HG03108 (cell line): ENCODE measurements around the gene TTC24.
"Not testable (repeated sequence)": the region's sequence is repeated elsewhere in the genome, so short reads cannot be mapped to it uniquely, and the experiment has no call there.

Experiments
- ATAC-seq: cut with Tn5 transposase; IDR thresholded peaks from one replicate; pipeline ENCODE4 v1.9.1; 2021; ENCODE audit warnings: moderate library complexity; ENCODE audit not compliant: unreplicated experiment

TTC24 gene

DNA sequence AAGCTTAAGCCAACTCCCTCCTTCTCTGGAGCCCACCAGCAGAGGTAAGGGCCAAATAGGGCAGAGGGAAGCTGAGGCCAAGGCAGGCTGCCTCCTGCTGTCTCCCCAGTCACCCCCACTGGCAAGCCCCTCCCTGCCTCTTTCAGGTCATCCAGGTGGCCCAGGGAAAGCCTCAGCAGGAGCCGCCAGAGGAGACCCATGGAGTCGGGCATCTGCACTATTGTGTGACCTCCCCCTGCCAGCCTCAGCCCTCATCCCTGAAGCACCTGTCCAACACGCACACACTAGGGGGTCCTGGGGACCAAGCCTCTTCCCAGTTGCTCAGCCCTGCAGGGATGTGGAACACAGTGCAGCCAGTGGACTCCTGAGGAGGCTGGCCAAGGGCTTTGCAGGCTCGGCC, 6.8 kb downstream of the TTC24 start:
- no peak for ATAC-seq

DNA sequence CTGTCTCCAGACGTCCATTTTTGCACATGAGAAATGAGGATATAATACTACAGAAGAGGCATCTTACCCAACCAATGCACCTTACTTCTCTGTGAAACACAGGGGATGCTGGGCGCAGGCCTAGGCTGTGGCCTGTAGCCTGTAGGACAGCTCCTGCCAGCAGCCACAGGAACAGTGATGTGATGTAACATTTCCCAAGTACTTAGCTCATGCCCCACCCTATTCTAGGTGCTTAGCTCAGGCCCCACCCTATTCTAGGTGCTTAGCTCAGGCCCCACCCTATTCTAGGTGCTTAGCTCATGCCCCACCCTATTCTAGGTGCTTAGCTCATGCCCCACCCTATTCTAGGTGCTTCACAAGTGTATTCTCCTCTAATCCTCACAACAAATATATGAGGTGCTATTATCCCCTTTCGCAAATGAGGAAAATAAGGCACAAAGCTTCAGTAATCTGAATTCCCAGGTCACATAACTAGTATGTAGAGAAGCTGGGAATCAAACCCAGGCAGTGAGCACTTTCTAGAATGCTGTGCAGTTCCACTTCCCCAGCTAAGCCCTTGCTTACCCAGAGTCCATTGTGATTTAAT, 7.5 kb downstream of the TTC24 start:
- no peak for ATAC-seq

DNA sequence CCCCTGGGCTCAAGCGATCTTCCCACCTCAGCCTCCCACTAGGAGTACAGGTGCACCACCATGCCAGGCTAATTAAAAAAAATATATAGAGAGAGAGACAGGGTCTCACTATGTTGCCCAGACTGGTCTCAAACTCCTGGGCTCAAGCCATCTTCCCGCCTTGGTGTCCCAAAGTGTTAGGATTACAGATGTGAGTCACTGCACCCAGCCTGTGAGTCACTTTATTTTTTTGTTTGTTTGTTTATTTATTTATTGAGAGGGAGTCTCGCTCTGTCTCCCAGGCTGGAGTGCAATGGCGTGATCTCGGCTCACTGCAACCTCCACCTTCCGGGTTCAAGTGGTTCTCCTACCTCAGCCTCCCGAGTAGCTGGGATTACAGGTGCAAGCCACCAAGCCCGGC, 8.4 kb downstream of the TTC24 start:
- ATAC-seq = not testable (repeated sequence)

DNA sequence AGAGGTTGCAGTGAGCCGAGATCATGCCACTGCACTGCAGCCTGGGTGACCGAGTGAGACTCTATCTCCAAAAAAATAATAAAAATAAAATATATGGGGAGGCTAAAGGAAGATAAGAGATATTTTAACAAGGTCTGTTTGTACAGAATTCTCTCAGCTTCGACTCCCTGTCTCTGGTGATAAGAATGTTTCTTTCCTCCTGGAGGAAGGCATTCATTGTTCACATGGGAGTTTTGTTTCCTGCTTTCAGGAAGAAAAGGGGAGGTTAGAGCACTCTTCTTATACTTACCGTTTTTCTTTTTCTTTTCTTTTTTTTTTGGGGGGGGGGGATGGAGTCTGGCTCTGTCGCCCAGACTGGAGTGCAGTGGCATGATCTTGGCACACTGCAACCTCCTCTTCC, 10.0 kb downstream of the TTC24 start:
- ATAC-seq = no peak

DNA sequence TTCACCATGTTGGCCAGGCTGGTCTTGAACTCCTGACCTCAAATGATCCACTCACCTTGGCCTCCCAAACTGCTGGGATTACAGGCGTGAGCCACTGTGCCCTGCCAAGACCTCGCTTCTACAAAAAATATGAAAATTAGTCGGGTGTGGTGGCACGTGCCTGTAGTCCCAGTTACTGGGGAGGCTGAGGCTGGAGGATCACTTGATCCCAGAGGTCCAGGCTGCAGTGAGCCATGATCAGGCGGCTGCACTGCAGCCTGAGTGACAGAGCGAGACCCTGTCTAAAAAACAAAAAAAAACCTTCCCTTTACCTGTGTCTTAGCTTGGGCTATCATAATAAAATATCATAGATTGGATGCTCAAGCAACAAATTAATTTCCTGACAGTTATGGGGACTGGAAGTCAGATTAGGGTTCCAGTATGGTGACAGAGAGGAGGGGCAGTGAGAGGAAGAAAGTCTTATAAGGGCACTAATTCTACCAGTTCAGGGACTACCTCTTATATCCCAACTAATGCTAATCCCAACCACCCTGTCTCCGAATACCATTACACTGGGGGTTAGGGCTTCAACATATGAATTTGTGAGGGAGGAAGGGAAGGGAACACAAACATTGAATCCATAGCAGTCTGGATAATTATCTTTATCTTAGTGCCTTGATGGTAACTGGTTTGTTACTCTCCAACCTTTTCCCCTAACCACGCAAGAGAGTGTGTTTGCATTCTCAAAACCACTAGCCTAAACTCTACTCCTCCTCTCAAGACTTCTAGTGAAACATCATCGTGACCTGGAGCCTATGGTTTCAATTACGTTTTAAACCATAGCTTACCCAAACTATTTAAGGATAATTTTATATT, 11.0 kb downstream of the TTC24 start:
- no peak for ATAC-seq

DNA sequence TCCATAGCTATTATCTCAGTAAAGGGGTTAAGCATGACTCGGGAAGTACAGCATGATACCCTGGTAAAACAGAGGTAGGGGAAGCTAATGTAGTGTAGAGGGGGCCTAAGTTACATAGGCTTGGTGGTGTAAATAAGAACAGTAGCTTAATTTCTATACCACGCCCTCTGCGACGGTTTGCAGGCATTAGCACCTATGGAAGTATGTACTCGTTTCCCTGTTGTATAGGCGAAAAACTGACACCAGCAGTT, 11.6 kb downstream of the TTC24 start:
- no peak for ATAC-seq

DNA sequence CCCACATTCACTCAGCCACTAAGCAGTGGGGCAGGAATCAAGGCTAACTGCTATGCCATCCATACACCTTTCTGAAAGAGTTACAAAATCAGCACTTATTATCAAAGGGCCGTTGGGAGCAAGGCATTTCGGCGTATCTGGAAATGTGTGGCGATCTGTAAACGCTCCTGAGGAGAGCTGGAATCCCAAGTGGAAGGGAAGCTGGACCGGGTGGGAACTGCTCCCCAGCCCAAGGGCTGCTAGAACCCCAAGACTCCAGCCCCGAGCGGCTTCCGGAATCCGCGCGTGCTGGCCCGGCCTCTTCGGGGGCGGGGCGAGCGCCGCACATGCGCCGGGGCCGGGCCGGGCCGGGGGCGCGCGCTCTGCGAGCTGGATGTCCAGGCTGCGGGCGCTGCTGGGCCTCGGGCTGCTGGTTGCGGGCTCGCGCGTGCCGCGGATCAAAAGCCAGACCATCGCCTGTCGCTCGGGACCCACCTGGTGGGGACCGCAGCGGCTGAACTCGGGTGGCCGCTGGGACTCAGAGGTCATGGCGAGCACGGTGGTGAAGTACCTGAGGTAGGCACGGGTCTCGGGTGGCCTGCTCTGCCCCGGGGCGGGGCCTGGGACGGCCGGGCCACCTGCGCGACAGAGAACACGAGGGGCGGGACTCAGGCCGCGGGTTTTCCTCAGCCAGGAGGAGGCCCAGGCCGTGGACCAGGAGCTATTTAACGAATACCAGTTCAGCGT, 12.1 kb downstream of the TTC24 start, which contains the start of gene NAXE:
NAXE (plus strand) TSS at position 345 of the 726 bp plus-strand sequence; CDS start at position 374, 29 bp downstream.
- peak; percentile 90 for ATAC-seq

DNA sequence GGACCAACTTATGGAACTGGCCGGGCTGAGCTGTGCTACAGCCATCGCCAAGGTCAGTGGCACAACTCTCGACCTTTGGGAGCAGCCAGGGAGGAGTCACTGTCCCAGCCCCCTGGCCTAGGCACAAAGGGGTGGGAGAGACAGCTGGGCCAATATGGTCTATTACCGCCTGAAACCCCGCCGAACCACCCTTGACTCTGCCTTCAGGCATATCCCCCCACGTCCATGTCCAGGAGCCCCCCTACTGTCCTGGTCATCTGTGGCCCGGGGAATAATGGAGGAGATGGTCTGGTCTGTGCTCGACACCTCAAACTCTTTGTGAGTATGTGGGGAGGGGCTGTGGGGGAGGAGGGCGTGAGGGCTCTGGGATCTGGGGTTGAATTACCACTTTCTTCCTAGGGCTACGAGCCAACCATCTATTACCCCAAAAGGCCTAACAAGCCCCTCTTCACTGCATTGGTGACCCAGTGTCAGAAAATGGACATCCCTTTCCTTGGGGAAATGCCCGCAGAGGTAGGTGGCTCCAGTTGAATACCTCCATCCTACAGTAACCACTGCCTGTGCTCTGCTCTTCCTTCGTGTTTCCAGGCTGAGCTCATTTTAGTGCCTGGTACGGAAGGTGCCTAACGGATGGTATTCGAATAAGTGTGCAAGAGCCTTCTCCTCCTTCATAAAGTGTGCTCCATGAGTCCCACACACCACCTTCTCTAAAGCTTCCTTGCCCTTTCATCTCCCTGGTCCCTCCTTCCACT, 12.8 kb downstream of the TTC24 start:
- no peak for ATAC-seq

DNA sequence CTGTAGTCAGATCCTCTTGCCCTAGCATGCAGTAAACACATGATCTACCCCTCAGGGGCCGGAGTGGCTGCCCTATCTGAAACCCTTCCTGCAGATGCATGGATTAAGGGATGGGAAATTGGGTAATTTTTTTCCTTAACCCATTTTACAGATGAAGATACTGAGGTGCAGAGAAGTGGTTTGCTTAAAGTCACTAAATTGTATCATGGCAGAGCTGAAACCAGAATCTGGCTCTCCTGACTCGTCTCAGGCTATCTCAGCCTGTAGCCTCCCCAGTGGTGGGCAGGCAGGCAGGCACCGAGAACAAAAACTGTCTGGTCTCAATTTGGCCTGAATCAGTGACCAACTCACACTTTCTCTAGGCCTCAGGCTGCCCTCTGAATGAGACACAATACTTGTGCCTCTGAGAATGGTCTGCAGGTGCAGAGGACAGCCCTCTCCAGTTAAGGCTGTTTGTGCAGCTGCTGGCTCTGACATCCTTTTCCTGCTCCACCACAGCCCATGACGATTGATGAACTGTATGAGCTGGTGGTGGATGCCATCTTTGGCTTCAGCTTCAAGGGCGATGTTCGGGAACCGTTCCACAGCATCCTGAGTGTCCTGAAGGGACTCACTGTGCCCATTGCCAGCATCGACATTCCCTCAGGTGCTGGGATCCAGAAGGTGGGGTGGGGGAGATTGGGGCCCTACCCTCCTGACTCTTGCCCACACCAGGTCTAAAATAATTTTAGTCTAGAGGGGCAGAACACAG, 13.6 kb downstream of the TTC24 start:
- no peak for ATAC-seq

DNA sequence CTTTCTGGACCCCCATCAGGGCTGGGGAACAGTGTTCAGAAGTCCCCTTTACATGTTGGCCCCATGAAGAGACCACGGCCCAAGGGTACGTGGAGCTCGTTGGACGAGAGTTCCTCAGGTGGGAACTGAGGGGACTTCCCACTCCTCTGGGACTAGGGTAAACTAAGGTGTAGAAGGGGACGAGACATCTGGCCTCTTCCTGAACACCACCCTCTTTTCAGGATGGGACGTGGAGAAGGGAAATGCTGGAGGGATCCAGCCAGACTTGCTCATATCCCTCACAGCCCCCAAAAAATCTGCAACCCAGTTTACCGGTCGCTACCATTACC, 14.1 kb downstream of the TTC24 start:
- no peak for ATAC-seq

DNA sequence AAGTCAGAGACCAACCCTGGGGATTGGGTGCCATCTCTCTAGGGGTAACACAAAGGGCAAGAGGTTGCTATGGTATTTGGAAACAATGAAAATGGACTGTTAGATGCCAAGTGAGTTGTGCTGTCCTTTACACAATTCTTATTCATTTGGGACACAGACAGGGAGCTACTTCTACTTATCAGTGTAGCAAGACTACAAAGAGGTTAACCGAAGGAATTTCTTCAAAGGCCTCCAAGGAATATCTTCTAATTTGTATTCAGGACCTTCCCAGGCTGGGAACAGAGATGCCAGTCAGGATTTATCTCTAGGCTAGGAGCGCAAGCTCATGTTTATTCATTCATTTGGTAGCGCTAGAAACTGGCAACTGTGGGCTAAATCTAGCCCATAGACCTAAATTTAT, 14.7 kb downstream of the TTC24 start:
- no peak for ATAC-seq

DNA sequence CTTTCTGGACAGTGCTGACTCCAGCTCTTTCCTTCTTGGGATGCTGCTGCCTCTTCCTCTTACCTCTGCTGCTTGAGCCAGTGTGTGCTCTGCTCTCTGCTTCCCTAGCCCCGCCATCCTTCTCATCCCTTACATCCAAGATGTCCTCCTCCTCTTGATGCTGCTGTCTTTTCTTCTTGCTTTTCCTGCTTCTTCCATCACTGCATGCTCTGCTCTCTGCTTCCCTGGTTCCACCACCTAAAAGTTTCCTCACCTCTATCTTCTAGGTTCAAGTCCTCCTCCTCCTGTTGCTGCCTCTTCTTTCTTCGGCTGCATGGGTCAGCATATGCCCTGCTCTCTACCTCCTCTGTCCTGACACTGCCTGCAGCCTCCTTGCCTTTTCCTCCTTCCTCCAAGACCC, 15.5 kb downstream of the TTC24 start:
- no peak for ATAC-seq

DNA sequence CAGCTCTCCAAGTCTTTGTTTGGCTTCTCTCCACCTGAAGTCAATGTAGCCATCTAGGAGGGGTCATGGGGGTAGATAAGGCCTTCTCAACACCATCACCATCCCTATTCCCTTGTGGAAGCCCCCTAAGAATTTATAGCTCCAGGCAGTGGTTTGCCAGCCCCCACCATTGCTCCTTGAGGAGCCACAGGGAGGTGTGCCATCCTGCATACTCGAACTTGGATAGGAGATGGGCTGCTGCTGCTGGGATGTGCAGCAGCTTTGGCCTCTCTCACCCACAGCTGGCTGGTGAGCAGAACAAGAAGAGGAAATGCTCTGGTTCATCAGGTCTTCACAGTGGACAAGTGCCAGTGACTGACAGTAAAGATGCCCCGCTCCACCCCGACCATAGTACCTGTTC, 16.9 kb downstream of the TTC24 start:
- ATAC-seq = no peak

DNA sequence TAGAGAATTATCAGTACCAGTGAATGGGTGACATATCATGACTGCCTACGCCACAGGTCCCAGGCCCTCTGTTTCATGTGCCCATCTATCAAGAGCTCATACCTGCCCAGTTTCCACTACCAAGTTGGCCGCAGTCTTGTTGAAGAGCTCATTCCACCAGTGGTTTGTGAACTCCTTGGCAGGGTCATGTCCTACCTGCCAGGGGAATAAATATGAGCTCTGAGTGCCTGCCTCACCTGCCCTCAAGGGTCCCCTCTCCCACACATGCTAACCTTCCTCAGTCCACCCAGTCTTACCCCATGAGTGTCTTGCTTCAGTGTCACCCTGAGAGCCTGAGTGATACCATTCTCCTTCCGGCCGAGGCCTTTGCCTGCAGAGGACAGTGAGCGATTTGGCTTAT, 18.6 kb downstream of the TTC24 start:
- no peak for ATAC-seq

DNA sequence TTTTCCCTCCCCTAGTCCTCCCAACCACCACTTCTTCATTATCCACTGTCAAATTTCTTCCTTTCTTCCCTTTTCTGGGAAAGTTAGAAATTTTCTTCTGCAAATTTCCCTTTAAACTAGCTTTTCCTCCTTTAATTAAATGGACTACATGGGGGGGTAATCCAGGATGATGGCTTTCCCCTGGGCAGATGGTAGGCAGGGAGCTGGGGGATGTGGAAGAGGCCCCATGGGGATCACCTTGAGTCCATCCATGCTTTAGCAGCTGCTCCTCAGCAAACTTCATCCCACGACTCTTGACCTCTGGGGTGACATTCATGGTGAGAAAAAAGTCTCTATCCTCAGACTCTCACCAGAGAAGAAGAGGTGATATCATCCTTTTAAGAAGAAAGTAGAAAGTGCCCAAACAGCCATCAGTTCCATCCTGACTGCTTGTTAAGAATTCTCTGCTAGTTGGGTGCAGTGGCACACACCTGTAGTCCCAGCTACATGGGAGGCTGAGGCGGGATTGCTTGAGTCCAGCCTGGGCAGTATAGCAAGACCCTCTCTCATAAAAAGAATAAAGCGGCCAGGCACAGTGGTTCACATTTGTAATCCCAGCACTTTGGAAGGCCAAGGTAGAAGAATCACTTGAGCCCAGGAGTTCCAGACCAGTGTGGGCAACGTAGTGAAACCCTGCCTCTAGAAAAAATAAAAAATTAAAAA, 19.4 kb downstream of the TTC24 start:
- ATAC-seq = no peak

DNA sequence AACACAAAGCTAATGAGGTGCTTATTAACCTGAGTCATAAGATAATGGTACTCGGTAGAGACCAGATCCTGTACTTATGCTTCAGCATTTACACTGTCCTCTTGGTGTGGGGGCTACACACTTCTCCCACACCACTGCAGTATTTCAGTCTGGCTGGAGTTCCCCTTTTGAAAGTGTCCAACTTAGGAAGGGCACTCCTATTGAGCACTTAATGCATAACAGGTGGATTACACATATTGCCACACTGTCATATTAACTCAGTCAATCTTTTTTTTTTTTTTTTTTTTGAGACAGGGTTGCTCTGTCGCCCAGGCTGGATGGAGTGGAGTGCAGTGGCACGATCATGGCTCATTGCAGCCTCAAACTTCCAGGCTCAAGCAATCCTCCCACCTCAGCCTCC, 20.3 kb downstream of the TTC24 start:
- peak; percentile 43 for ATAC-seq

DNA sequence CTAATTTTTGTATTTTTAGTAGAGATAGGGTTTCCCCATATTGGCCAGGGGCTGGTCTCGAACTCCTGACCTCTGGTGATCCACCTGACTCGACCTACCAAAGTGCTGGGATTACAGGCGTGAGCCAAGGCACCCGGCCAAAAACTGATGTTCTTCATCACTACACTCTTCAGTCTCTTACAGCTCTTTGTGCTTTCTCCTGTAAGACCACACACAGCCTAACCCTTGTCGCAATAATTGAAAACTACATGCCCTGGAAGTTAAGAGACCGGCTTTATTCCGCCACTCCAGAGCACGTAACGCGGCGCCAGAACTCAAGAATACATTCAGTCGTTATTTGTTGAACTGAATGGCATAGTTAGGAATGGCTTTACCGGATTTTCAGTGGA, 21.2 kb downstream of the TTC24 start:
- no peak for ATAC-seq

DNA sequence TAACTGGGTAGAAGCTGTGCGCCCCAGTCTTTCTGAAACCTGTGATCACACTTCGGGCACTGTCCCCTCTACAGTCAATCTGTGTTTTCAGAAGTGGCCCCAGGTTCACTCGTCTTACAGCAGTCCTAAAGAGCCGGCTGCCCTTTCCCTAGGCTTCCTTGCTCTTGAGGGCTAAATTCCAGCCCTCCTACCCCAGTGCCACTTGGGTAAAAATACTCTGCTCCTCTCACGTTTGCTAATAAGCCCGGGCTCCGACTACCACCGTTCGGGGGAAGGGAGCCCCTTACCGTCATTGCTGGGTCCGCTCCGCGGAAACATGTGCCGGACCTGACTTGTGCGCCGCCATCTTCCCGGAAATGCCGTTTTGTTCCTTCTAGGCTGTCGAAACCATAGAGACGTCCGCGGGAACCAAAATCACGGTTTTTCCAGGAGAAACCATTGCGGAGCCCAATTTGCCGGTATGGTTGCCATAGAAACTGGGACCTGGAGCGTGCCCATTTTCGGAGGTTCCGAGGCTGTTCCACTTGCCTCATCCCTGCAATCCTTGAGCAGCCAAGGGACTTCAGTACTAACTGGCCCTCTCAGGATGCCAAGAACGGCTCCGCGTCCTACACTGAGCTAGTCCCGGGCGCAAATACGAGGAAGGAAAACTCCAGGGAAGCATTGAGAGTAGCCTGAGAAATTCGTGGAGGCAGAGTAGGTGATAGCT, 21.8 kb downstream of the TTC24 start, which contains the start of gene GPATCH4:
GPATCH4 (minus strand) TSS at position 358 of the 709 bp plus-strand sequence.
- peak; percentile 60 for ATAC-seq

DNA sequence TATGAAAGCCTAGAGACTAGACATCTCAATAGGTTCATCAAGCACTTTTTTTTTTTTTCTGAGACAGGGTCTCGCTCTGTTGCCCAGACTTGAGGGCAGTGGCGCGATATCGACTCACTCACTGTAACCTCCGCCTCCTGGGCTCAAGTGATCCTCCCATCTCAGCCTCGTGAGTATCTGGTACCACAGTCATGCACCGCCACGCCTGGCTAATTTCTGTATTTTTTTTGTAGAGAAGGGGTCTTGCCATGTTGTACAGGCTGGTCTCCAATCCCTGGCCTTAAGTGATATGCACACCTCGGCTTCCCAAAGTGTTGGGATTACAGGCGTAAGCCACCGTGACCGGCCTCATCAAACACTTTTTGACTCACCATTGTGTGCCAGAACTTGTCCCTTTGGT, 22.4 kb downstream of the TTC24 start:
- no peak for ATAC-seq

DNA sequence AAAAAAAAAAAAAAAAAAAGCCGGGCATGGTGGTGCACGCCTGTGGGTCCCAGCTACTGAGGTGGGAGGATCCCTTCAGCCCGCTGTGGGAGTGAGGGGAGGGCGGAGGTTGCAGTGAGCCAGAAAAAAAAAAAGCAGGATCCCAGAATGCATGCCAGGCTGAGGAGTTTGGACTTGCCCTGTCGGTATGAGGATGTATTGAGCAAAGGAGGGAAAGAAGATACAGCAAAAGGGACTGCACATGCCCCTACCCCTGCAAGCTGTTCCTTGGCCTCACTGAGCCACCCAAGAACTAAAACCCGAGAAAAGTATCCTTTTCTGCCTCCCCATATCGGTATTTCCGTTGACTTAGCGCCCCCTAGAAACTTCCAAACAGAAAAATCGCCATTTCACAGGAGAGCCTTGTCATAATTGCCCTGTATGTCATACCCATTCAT, 23.1 kb downstream of the TTC24 start:
- ATAC-seq = no peak
